ENCODE results near the gene ANKRD60.

The ANKRD60 gene

GRCh38 chr20:58225452-58226200, 2.8 kb downstream of the ANKRD60 start:
- TF ChIP-seq CTCF (IDR thresholded peaks at IDR 0.05): no peak

DNA sequence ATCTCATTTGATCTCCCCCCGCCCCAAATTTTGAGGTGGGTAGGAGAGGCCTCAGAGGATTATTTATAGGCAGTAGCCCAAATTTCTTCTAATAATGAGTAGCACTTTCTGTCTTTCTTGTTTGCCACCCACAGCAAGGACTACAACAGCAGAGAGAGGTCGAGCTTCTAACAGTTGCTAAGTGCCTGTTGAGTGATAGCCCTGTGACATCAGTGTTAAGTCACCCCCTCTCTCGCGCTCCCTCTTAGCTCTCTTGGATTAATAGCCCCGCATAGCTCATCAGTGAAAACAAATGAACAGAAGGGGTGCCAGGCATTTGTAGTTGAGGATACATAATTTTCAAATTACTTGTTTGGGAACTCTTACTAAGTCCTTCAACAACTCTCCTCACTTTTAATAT, 3.5 kb downstream of the ANKRD60 start:
- no peak for TF ChIP-seq CTCF (IDR thresholded peaks at IDR 0.05)

DNA sequence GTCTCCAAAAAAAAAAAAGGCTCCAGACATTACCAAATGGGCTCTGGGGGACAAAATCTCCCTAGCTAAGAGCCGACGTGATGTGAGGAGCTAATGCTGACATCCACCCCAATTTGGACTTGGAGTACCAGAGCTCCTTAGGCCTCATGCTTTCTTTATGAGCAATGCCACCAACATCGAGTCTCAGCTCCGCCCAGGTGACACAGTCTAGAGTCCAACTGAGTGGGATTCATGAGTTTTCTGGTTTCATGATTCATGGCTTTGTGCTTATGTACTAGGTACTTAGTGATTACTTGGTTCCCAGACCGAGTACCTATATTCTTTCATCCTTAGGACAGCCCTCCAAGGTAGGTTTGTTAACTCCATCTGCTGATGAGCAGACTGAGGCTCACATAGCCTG, 4.4 kb downstream of the ANKRD60 start:
- TF ChIP-seq CTCF (IDR thresholded peaks at IDR 0.05): no peak

- no peak for TF ChIP-seq CTCF (IDR thresholded peaks at IDR 0.05)
Measured at GRCh38 chr20:58223358-58223941, 5.0 kb downstream of the ANKRD60 start.

DNA sequence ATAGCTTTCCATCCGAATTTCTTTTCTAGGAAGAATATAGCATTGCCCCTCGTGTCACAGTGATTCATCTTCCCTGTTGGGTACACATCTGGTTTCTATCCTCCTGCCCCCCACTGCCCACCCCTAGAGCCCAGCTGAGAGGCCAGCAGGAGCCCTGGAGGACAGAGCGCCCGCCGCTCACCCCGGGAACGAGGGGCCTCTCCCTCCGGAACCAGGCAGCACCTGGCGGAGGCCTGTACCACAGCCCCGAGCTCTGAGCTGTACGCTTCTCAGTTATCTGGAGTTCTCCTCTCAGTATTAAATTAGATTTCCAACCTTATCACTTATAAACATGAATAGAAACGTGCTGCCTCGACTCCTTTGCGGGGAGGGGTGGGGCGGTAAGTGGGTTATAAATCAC, 6.0 kb downstream of the ANKRD60 start:
- no peak for TF ChIP-seq CTCF (IDR thresholded peaks at IDR 0.05)

DNA sequence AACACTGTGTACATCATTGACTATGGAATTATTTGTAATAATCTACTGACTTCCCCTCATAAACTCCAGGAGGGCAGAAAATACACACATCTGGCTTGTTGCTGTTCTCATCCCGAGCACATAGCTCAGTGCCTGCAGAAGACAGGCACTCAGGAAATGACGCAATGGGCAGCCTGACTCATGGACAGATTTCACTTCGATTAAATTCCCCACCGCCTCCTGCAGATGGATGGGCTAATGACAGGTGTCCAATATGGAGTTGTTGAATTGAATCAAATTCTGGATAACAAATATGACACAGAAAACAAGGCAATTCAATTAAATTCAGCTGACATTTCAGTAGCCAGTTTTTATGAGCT, 9.1 kb downstream of the ANKRD60 start:
- TF ChIP-seq CTCF (IDR thresholded peaks at IDR 0.05): no peak

DNA sequence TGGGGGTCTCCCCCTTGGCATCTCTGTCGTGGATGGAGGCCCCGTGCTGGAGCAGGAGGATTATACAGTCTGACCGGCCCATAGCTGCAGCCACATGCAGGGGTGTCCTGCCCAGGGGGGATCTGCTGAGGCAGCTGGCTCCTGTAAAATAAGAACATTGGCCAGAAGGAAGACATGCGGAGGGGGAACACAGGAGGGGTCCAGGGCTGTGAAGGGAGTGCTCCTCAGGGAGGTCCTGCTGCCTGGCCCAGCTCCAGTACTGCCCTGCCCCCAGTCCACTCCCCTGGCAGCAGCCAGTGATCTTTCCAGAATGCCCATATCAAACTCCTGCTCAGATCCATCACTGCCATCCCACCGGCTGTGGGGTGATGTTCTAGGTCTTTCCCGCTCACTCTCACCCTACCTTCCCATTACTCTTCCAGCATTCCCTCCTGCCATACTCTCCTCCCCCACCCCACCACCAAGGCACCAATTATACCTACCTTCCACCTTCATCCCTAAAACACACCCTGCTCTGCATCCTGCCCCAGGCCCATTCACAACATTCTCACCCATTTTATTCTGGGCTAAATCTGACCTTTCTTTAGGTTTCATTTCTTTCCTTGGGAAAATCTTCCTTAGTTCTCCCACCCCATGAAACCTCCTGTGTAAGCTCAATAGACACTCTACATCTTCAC, 9.7 kb downstream of the ANKRD60 start:
- TF ChIP-seq CTCF (IDR thresholded peaks at IDR 0.05): no peak
